H9 (cell line): ENCODE data around the gene CPO. TPM values are rescaled to one million over a fixed set of nuclear protein-coding genes. Genes with fewer than 3 reads are reported as not detected.

Experiments used
- DNase-seq: peaks from one replicate; pipeline ENCODE4 v3.0.0-alpha.2; 2017
- H2AFZ ChIP-seq: one replicate; pipeline ENCODE4 v1.6.1; 2013; ENCODE audit warnings: mild to moderate bottlenecking, low read length, control low read depth, moderate library complexity
- H2AK5ac ChIP-seq: 2 replicates; pipeline ENCODE4 v1.6.1; 2013; ENCODE audit warnings: low read length, control low read depth, mixed read lengths; ENCODE audit not compliant: insufficient read length
- H2BK120ac ChIP-seq: one replicate; pipeline ENCODE4 v1.6.1; 2013; ENCODE audit warnings: low read depth, mild to moderate bottlenecking, low read length, control low read depth, inconsistent platforms; ENCODE audit not compliant: poor library complexity, severe bottlenecking
- H2BK12ac ChIP-seq: 2 replicates; pipeline ENCODE4 v1.6.1; 2013; ENCODE audit warnings: low read length, control low read depth, mixed read lengths, low read depth; ENCODE audit not compliant: insufficient read length
- H2BK15ac ChIP-seq: 2 replicates; pipeline ENCODE4 v1.6.1; 2013; ENCODE audit warnings: low read depth, low read length, control low read depth
- H2BK20ac ChIP-seq: one replicate; pipeline ENCODE4 v1.6.1; 2013; ENCODE audit warnings: low read depth, mild to moderate bottlenecking, low read length, control low read depth, inconsistent platforms; ENCODE audit not compliant: poor library complexity, severe bottlenecking
- H2BK5ac ChIP-seq: 2 replicates; pipeline ENCODE4 v1.6.1; 2013; ENCODE audit warnings: low read length, control low read depth, mixed read lengths; ENCODE audit not compliant: insufficient read length
- H3K14ac ChIP-seq: 2 replicates; pipeline ENCODE4 v1.6.1; 2013; ENCODE audit warnings: low read length, control low read depth; ENCODE audit not compliant: insufficient read depth
- H3K18ac ChIP-seq: 2 replicates; pipeline ENCODE4 v1.6.1; 2013; ENCODE audit warnings: low read depth, mild to moderate bottlenecking, mixed read lengths, low read length, control low read depth; ENCODE audit not compliant: insufficient read length
- H3K23ac ChIP-seq: 2 replicates; pipeline ENCODE4 v1.6.1; 2013; ENCODE audit warnings: low read length, control low read depth, mixed read lengths, low read depth; ENCODE audit not compliant: insufficient read length
- H3K23me2 ChIP-seq: 2 replicates; pipeline ENCODE4 v1.6.1; 2013; ENCODE audit warnings: low read depth, mild to moderate bottlenecking, mixed read lengths, low read length, control low read depth; ENCODE audit not compliant: insufficient read length, poor library complexity, severe bottlenecking
- H3K27ac ChIP-seq: 2 replicates; pipeline ENCODE4 v1.5.1; 2013; ENCODE audit warnings: low read length, control low read depth, mixed read lengths, low read depth; ENCODE audit not compliant: insufficient read length
- H3K27me3 ChIP-seq: 2 replicates; pipeline ENCODE4 v1.6.1; 2013; ENCODE audit warnings: low read length, control low read depth, inconsistent platforms; ENCODE audit not compliant: insufficient read depth
- H3K4ac ChIP-seq: 2 replicates; pipeline ENCODE4 v1.6.1; 2013; ENCODE audit warnings: low read depth, mild to moderate bottlenecking, control low read depth, inconsistent platforms, low read length, moderate library complexity
- H3K4me1 ChIP-seq: 2 replicates; pipeline ENCODE4 v1.6.1; 2013; ENCODE audit warnings: low read length, control low read depth, inconsistent platforms; ENCODE audit not compliant: insufficient read depth
- H3K4me2 ChIP-seq: 2 replicates; pipeline ENCODE4 v1.6.1; 2013; ENCODE audit warnings: low read length, control low read depth, mixed read lengths; ENCODE audit not compliant: insufficient read length, insufficient read depth
- H3K56ac ChIP-seq: 2 replicates; pipeline ENCODE4 v1.6.1; 2013; ENCODE audit warnings: low read depth, mild to moderate bottlenecking, mixed read lengths, low read length, control low read depth; ENCODE audit not compliant: insufficient read length
- H3K79me1 ChIP-seq: 2 replicates; pipeline ENCODE4 v1.6.1; 2013; ENCODE audit warnings: low read depth, mild to moderate bottlenecking, moderate library complexity, low read length, control low read depth, inconsistent platforms; ENCODE audit not compliant: insufficient read depth, poor library complexity, severe bottlenecking
- H3K79me2 ChIP-seq: 2 replicates; pipeline ENCODE4 v1.6.1; 2013; ENCODE audit warnings: low read length, control low read depth, inconsistent platforms; ENCODE audit not compliant: insufficient read depth
- H3K9ac ChIP-seq: 2 replicates; pipeline ENCODE4 v1.6.1; 2013; ENCODE audit warnings: low read length, control low read depth, mixed read lengths; ENCODE audit not compliant: insufficient read length; ENCODE audit errors: extremely low read depth
- H3K9me3 ChIP-seq: one replicate; pipeline ENCODE4 v1.6.1; 2013; ENCODE audit warnings: low read depth, low read length, inconsistent platforms; ENCODE audit not compliant: control insufficient read depth
- H3T11ph ChIP-seq: one replicate; pipeline ENCODE4 v1.6.1; 2013; ENCODE audit warnings: mild to moderate bottlenecking, low read length, control low read depth, inconsistent platforms
- H4K20me1 ChIP-seq: one replicate; pipeline ENCODE4 v1.6.1; 2013; ENCODE audit not compliant: control insufficient read depth, insufficient read length, insufficient read depth
- H4K5ac ChIP-seq: 2 replicates; pipeline ENCODE4 v1.6.1; 2013; ENCODE audit warnings: low read depth, mild to moderate bottlenecking, mixed read lengths, low read length, control low read depth; ENCODE audit not compliant: insufficient read length
- H4K8ac ChIP-seq: replicated peaks from 2 replicates; pipeline ENCODE4 v1.6.1; 2013; ENCODE audit warnings: low read length, control low read depth, mixed read lengths, low read depth; ENCODE audit not compliant: insufficient read length
- H4K91ac ChIP-seq: 2 replicates; pipeline ENCODE4 v1.6.1; 2013; ENCODE audit warnings: low read depth, mild to moderate bottlenecking, moderate library complexity, mixed read lengths, low read length, control low read depth; ENCODE audit not compliant: insufficient read length
- H3K27ac Mint-ChIP-seq, 3 experiments: 2 replicates in 2 of 3; 3 replicates in 1 of 3; pipeline ENCODE4 v1.8.0; 2020 to 2021; ENCODE audit warnings: mixed read lengths in 3 of 3, mild to moderate bottlenecking in 1 of 3, moderate library complexity in 1 of 3
- H3K27me3 Mint-ChIP-seq: 2 replicates; pipeline ENCODE4 v1.8.0; 2021; ENCODE audit warnings: low read depth, mild to moderate bottlenecking, moderate library complexity, mixed read lengths
- H3K36me3 Mint-ChIP-seq, 3 experiments: 2 replicates in 2 of 3; 3 replicates in 1 of 3; pipeline ENCODE4 v1.8.0; 2020 to 2021; ENCODE audit warnings: low read depth in 3 of 3, mixed read lengths in 3 of 3; ENCODE audit not compliant: insufficient read depth in 1 of 3
- H3K4me1 Mint-ChIP-seq, 2 experiments: 2 replicates each; pipeline ENCODE4 v1.8.0; 2020; ENCODE audit warnings: mixed read lengths in 2 of 2
- H3K4me3 Mint-ChIP-seq, 2 experiments: 2 replicates in 1 of 2; 3 replicates in 1 of 2; pipeline ENCODE4 v1.8.0; 2020 to 2021; ENCODE audit warnings: mild to moderate bottlenecking in 2 of 2, mixed read lengths in 2 of 2, moderate library complexity in 1 of 2
- H3K9me3 Mint-ChIP-seq, 2 experiments: 2 replicates in 1 of 2; 3 replicates in 1 of 2; pipeline ENCODE4 v1.8.0; 2020; ENCODE audit warnings: mild to moderate bottlenecking in 2 of 2, mixed read lengths in 2 of 2, moderate library complexity in 1 of 2
- CTCF ChIP-seq: fragments of 200-600 bp; sonication (generic); conservative IDR thresholded peaks from 3 replicates; pipeline ENCODE4 v1.8.0; 2021; ENCODE audit warnings: antibody characterized with exemption, mild to moderate bottlenecking
- WGBS: extraction: QIAGEN DNeasy Blood & Tissue Kit; methylation state at CpG from one replicate; pipeline ENCODE4 v1.1.7; 2013; ENCODE audit warnings: missing lambda C conversion rate, low lambda C conversion rate, mixed read lengths; ENCODE audit not compliant: insufficient read length; ENCODE audit errors: extremely low coverage; 5-methylcytosine and 5-hydroxymethylcytosine counted together
- total RNA-seq: library from RNA; stranded (reverse); gene quantifications from 2 replicates; pipeline ENCODE4 v1.2.1, GENCODE V29; 2021

The CPO gene
- total RNA-seq, 1 experiment from 2014 or later: 0.68 TPM

GRCh38 chr2:207014424-207014823 is 75.1 kb downstream of the CPO start:
- Histone ChIP-seq H2AFZ (no peak overlapping the region), H3K4me1 (peaks cover 5% of the 10 kb centered on the region; the same call in 1 of the 2 replicates), H3K79me1 (no peaks in the 10 kb centered on the region), H3K18ac (no peak overlapping the region), H3K27ac (no peak overlapping the region), H3K9ac (no peak overlapping the region), H3K56ac (no peak overlapping the region), H3K4me2 (no peak overlapping the region), H2BK120ac (no peak overlapping the region), H2BK12ac (no peak overlapping the region), H3K4ac (no peak overlapping the region), H4K20me1 (no peaks in the 10 kb centered on the region), H3K23ac (no peak overlapping the region), H2BK15ac (no peak overlapping the region), H4K5ac (no peak overlapping the region), H2BK20ac (no peak overlapping the region), H2AK5ac (no peak overlapping the region), H4K8ac (no peak overlapping the region), H3K23me2 (no peaks in the 10 kb centered on the region), H3K27me3 (no peaks in the 10 kb centered on the region), H2BK5ac (no peak overlapping the region), H3T11ph (no peak overlapping the region), H3K14ac (no peak overlapping the region), H4K91ac (no peak overlapping the region), H3K79me2 (no peaks in the 10 kb centered on the region), H3K9me3 (no peaks in the 10 kb centered on the region)
- Mint-ChIP-seq H3K27ac (no peak overlapping the region), H3K36me3 (peaks cover 10 to 29% (median 25%) of the 10 kb centered on the region in 3 experiments), H3K9me3 (peaks cover 21 to 29% of the 10 kb centered on the region in 2 experiments), H3K27me3 (peaks cover 7% of the 10 kb centered on the region), H3K4me1 (peaks cover 12 to 24% of the 10 kb centered on the region in 2 experiments), H3K4me3 (no peak overlapping the region)
- no CpG with 5 or more reads among the region's 2 CpGs for WGBS
- no peak for DNase-seq
- TF ChIP-seq CTCF: no peak
